ENCODE measurements around the gene KCNJ18. TPM values are rescaled to one million over a fixed set of nuclear protein-coding genes. Genes with fewer than 3 reads are reported as not detected.
"Not testable (repeated sequence)": the region's sequence is repeated elsewhere in the genome, so short reads cannot be mapped to it uniquely, and the experiment has no call there.

Gene KCNJ18
- total RNA-seq, 6 experiments from 2014 or later = not detected

GRCh38 chr17:21711182-21711581, 18.9 kb downstream of the KCNJ18 start:
- Mint-ChIP-seq H3K9me3 (peaks cover 22% of the 10 kb centered on the region), H3K27me3 (ENCODE audit: insufficient read depth) (peaks cover 2% of the 10 kb centered on the region; the same call in 1 of the 2 replicates), H3K27ac (no peak overlapping the region), H3K4me1 (ENCODE audit: low read depth) (no peaks in the 10 kb centered on the region), H3K36me3 (ENCODE audit: low read depth) (peaks cover 5% of the 10 kb centered on the region; the same call in 1 of the 2 replicates), H3K4me3 (no peak overlapping the region)
- no peak for TF ChIP-seq CTCF (IDR thresholded peaks at IDR 0.05)
- DNase-seq = no peak

GRCh38 chr17:21713020-21713419, 20.7 kb downstream of the KCNJ18 start:
- not testable (repeated sequence) for H3K4me3 Mint-ChIP-seq; H3K27ac Mint-ChIP-seq; DNase-seq; H3K4me1 Mint-ChIP-seq (ENCODE audit: low read depth); H3K27me3 Mint-ChIP-seq (ENCODE audit: insufficient read depth); H3K36me3 Mint-ChIP-seq (ENCODE audit: low read depth)
- peaks cover 15% of the 10 kb centered on the region for H3K9me3 Mint-ChIP-seq

- H3K4me3 Mint-ChIP-seq, H3K27ac Mint-ChIP-seq: not testable (repeated sequence)
These were observed 21.3 kb downstream of the KCNJ18 start for GRCh38 chr17:21713631-21714030.

GRCh38 chr17:21714676-21715075, 22.4 kb downstream of the KCNJ18 start:
- H3K9me3 Mint-ChIP-seq = peaks cover 16% of the 10 kb centered on the region
- not testable (repeated sequence) for H3K27me3 Mint-ChIP-seq (ENCODE audit: insufficient read depth); H3K4me3 Mint-ChIP-seq; H3K27ac Mint-ChIP-seq; DNase-seq; H3K4me1 Mint-ChIP-seq (ENCODE audit: low read depth); H3K36me3 Mint-ChIP-seq (ENCODE audit: low read depth)

More at GRCh38 chr17:21713631-21714030, 21.3 kb downstream of the KCNJ18 start:
- H3K36me3 Mint-ChIP-seq (ENCODE audit: low read depth); DNase-seq; H3K4me1 Mint-ChIP-seq (ENCODE audit: low read depth); H3K27me3 Mint-ChIP-seq (ENCODE audit: insufficient read depth): not testable (repeated sequence)
- H3K9me3 Mint-ChIP-seq = peaks cover 12% of the 10 kb centered on the region

GRCh38 chr17:21715877-21716276, 23.6 kb downstream of the KCNJ18 start:
- H3K36me3 Mint-ChIP-seq (ENCODE audit: low read depth); H3K27ac Mint-ChIP-seq; H3K27me3 Mint-ChIP-seq (ENCODE audit: insufficient read depth); H3K4me3 Mint-ChIP-seq; H3K4me1 Mint-ChIP-seq (ENCODE audit: low read depth); DNase-seq: not testable (repeated sequence)
- H3K9me3 Mint-ChIP-seq = peaks cover 19% of the 10 kb centered on the region

- H3K27me3 Mint-ChIP-seq (ENCODE audit: insufficient read depth); H3K4me1 Mint-ChIP-seq (ENCODE audit: low read depth); H3K36me3 Mint-ChIP-seq (ENCODE audit: low read depth); H3K27ac Mint-ChIP-seq; DNase-seq; H3K4me3 Mint-ChIP-seq; H3K9me3 Mint-ChIP-seq: not testable (repeated sequence)
These were observed 26.6 kb downstream of the KCNJ18 start for GRCh38 chr17:21718971-21719370.

- not testable (repeated sequence) for H3K27ac Mint-ChIP-seq; H3K36me3 Mint-ChIP-seq (ENCODE audit: low read depth); H3K4me3 Mint-ChIP-seq; H3K9me3 Mint-ChIP-seq; DNase-seq; H3K4me1 Mint-ChIP-seq (ENCODE audit: low read depth); H3K27me3 Mint-ChIP-seq (ENCODE audit: insufficient read depth)
These were observed 27.3 kb downstream of the KCNJ18 start for GRCh38 chr17:21719511-21720226.

GRCh38 chr17:21720566-21720965, 28.2 kb downstream of the KCNJ18 start:
- H3K4me3 Mint-ChIP-seq; DNase-seq; H3K9me3 Mint-ChIP-seq; H3K4me1 Mint-ChIP-seq (ENCODE audit: low read depth); H3K27ac Mint-ChIP-seq; H3K36me3 Mint-ChIP-seq (ENCODE audit: low read depth); H3K27me3 Mint-ChIP-seq (ENCODE audit: insufficient read depth): not testable (repeated sequence)

GRCh38 chr17:21722268-21722667, 29.9 kb downstream of the KCNJ18 start:
- not testable (repeated sequence) for H3K4me3 Mint-ChIP-seq; DNase-seq; H3K27ac Mint-ChIP-seq; H3K36me3 Mint-ChIP-seq (ENCODE audit: low read depth); H3K4me1 Mint-ChIP-seq (ENCODE audit: low read depth); H3K27me3 Mint-ChIP-seq (ENCODE audit: insufficient read depth)
- H3K9me3 Mint-ChIP-seq = peaks cover 15% of the 10 kb centered on the region

GRCh38 chr17:21724216-21725006, 32.1 kb downstream of the KCNJ18 start:
- H3K9me3 Mint-ChIP-seq = peaks cover 23% of the 10 kb centered on the region
- not testable (repeated sequence) for H3K4me1 Mint-ChIP-seq (ENCODE audit: low read depth); DNase-seq; H3K27ac Mint-ChIP-seq; H3K4me3 Mint-ChIP-seq; H3K36me3 Mint-ChIP-seq (ENCODE audit: low read depth); H3K27me3 Mint-ChIP-seq (ENCODE audit: insufficient read depth)

- not testable (repeated sequence) for H3K36me3 Mint-ChIP-seq (ENCODE audit: low read depth)
These were observed 38.8 kb downstream of the KCNJ18 start for GRCh38 chr17:21731076-21731475.

GRCh38 chr17:21733931-21734330, 41.6 kb downstream of the KCNJ18 start:
- not testable (repeated sequence) for H3K36me3 Mint-ChIP-seq (ENCODE audit: low read depth); DNase-seq; H3K4me3 Mint-ChIP-seq; H3K27me3 Mint-ChIP-seq (ENCODE audit: insufficient read depth); H3K4me1 Mint-ChIP-seq (ENCODE audit: low read depth); H3K27ac Mint-ChIP-seq
- peaks cover 27% of the 10 kb centered on the region; the same call in 1 of the 2 replicates for H3K9me3 Mint-ChIP-seq

More at GRCh38 chr17:21731076-21731475, 38.8 kb downstream of the KCNJ18 start:
- not testable (repeated sequence) for H3K4me3 Mint-ChIP-seq; H3K27me3 Mint-ChIP-seq (ENCODE audit: insufficient read depth); H3K27ac Mint-ChIP-seq; H3K4me1 Mint-ChIP-seq (ENCODE audit: low read depth); DNase-seq
- H3K9me3 Mint-ChIP-seq = peaks cover 37% of the 10 kb centered on the region; the same call in 1 of the 2 replicates
